CD4-positive, alpha-beta T cell treated with Interleukin-10 for 1 hour (primary cell): ENCODE results near the gene ATP9B.

Experiments
- DNase-seq: peaks from one replicate; pipeline ENCODE4 v3.0.0-alpha.2; 2020

The ATP9B gene

DNA sequence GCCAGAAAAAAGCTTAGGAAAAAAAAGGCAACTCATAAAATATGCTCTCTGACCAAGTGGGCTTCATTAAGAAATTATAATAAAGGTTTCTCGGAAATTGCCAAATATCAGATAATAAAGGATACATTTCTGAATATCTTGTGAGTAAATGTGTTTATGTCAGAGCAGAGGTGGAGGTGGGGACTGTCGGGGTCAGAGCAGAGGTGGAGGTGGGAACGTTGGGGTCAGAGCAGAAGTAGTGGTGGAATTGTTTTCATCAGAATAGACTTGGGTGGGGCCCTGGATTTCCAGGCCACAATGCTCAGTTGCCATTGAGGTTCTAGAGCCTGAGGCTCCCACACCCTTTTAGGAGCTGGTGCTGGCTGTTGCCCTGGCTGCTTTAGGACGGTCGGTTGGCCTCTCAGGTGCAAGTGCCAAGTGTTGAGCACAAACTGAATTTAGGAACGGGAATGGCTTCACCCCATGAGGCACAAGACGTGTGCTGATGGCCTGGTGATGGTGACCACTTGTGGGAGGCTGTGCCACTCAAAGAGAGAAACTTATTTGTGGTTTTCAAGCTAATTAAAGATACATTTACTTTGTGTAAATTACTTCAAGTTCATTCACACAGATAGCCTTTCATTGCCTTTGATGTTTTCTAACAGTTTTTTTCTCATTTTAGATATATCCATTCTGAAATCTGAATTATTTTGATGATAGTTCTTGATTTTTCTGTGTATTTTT is 131.5 kb downstream of the ATP9B start:
- no peak for DNase-seq

DNA sequence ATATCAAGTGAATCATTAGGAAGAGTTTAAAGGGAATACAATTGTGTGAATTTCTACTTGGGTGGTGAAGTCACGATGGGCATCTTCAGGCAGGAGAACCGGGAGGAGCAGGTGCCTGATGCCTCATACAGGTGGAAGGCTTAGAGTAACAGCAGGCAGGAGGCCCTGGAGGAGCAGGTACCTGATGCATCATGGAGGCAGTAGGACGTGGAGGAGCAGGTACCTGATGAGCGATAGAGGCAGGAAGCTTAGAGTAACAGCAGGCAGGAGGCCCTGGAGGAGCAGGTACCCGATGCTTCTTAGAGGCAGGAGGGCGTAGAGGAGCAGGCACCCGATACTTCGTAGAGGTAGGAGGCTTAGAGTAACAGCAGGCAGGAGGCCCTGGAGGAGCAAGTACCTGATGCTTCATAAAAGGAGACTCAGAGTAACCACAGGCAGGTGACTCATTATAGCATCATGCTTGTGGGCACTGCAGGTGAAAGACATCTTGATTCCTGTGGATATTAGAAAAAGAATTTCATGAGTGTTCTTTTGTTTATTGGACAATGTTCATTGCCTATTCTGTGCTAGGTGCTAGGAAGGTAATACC is 133.9 kb downstream of the ATP9B start:
- DNase-seq, result no peak

DNA sequence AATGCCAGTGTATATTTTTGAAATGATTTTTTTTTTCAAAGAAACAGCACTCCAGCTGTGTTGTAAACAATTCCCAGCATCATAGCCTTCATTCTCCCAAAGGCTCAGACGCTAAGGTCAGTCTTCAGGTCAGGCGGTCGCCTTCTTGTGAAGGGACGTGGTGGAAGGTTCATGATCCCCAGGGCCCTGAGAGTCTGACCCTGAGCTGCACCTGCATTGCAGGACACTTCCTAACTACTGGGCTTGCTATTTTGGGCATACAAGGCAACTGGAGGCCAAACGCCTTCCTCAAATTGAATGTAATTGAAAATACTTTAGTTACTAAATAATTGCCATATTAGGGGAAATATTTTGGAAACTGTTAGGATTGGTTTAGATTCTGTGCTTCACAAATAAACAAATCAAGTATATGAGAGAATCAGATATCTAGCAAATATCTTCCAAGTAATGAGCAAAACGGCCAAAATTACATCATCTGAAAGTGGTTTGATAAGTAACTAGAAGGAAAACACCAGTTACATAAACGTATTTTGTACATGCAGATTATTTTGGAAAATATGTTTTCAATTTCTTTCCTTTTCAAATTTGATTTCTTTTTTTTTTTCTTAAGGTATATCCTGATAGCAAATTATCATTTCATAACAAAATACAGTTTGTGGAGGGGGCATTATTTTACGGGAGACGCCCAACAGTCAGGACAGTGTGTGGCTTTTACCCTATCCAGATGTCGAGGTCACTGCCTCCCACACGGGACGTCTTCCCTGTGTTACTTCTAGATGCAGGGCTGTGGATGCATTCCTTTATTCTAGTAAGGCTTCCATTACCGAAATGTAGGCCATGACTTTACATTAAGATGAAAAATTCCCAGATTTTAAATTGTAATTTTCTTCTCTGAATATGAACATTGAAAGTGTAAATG is 136.0 kb downstream of the ATP9B start:
- no peak for DNase-seq

DNA sequence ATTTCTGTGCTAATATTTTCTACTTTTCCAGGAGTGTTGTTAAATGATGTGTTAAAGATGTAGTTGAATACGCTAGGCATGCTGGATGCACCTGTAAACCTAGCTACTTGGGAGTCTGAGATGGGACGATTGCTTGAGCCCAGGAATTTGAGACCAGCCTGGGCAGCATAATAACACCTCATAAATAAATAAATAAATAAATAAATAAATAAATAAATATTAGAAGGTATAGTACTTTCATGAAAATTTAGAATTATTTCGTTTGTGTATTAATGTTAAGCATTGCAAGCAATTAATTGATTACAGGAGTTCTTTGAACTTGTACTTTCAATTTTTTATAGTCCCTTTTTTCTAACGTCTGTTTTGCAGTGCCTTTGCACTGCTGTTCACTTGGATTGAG is 137.2 kb downstream of the ATP9B start:
- no peak for DNase-seq

GRCh38 chr18:79208906-79209305 is 139.7 kb downstream of the ATP9B start:
- no peak for DNase-seq

DNA sequence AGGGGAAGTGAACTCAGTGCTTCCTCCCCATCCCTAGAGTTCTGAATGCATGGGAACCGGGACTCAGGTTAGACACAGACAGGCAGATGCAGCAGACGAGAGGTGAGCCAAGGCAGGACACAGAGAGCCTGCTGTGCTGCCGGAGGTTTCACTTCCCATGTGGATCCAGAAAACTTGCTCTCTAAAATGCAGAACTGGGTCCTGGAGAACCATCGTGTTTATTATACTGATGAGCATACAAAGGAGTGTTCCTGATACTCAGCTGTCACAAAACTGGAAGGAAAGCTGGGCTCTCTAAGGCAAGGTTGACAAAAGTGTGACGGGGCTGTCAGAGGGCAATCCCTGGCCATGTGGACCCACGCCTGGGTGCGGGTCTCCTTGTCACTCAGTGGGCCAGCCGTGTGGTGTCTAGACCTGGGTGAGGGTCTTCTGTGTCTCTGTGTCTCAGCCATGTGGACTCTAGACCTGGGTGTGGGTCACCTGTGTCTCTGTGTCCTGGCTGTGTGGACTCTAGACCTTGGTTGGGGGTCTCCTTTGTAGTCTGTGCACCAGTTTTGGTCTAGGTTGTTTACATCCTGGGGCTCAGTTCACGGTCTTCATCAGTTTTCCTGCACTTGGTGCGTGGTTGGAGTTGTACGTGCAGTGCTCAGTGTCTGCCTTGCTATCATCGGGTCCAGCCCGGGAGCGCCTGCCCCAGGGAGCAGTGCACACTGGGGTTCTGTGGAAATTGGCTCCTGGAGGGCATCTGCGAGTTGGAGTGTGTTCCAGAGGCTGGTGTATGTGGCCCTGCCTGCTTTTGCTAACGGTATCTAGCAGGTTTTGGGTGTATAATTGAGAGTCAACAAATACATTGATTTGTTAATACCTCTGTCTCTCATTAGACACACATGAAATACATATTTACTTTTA is 141.1 kb downstream of the ATP9B start:
- DNase-seq, result no peak

GRCh38 chr18:79211844-79212243 is 142.7 kb downstream of the ATP9B start:
- DNase-seq, result no peak

- no peak for DNase-seq
Observed at GRCh38 chr18:79214056-79214455, 144.9 kb downstream of the ATP9B start.

DNA sequence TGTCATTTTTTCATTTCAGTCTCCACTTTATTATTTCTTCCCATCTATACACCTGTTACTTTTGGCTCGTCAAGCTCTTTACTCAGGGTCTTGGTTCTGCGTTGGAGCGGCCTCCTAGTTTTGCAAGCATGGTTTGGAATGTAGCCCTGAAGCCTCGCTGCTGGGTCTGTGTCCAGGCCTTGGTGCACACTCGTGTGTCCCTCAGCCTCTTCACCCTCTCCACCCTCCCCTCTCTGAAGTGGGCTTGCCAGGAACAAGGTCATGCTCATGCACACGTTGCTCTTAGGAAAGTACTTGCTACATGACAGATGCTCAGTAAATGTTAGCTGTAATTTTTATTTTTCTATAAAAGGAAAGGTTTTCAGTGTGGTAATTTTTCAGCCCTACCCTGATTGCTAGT is 147.0 kb downstream of the ATP9B start:
- no peak for DNase-seq

DNA sequence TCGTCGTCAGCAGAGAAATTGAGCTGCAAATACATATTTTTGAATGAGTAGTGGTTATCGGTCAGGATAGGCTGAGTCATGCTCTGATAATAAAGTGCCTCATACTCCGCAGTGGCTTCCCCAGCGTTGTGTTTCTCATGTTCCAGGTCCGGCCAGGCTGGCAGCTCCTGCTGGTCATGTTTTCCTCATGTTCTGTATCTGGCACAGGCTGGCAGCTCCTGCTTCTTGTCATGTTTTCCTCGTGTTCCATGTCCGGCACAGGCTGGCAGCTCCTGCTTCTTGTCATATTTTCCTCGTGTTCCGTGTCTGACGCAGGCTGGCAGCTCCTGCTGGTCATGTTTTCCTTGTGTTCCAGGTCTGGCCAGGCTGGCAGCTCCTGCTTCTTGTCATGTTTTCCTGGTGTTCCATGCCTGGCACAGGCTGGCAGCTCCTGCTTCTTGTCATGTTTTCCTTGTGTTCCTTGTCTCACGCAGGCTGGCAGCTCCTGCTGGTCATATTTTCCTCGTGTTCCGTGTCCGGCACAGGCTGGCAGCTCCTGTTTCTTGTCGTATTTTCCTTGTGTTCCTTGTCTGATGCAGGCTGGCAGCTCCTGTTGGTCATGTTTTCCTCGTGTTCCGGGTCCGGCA is 148.9 kb downstream of the ATP9B start:
- DNase-seq, result no peak

DNA sequence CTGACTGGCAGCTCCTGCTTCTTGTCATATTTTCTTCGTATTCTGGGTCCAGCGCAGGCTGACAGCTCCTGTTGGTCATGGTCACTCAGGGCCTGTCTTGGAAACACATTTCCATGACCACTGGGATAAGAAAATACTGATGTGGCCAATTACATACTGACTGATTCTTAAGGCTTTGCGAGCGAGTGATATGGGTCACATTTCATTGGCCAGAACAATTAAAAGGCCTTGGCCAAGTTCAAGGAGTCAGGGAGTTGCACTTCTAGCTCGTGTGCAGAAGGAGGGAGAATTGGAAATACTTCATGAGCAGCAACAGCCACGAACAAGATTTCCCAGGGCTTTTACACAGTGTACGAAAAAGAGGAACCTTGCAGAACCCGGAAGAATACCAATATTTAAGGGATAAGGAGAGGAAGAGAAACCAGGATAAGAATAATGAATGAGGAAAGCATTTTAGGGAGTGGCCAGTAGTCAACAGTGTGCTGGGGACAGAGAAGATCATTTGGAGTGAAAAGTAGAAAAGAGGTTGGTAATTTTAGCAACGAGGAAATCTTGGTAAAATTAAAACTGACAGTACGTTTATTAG is 149.5 kb downstream of the ATP9B start:
- no peak for DNase-seq

DNA sequence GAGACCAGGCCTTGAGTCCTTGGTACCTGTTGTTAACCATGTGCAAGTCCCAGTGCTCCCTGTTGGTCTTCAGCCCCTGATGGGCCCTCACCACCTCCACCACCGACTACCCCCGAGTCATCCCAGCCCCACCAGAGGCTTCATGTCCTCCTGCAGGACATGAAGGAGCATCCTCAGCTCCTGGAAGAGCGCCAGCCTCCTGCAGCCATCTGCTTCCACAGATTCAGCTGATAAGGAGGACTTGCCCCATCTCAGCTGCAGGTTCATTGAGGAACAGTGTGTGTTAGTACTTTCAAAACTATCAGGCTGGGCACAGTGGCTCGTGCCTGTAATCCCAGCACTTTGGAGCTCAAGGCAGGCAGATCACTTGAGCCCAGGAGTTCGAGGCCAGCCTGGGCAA is 151.9 kb downstream of the ATP9B start:
- DNase-seq, result no peak

DNA sequence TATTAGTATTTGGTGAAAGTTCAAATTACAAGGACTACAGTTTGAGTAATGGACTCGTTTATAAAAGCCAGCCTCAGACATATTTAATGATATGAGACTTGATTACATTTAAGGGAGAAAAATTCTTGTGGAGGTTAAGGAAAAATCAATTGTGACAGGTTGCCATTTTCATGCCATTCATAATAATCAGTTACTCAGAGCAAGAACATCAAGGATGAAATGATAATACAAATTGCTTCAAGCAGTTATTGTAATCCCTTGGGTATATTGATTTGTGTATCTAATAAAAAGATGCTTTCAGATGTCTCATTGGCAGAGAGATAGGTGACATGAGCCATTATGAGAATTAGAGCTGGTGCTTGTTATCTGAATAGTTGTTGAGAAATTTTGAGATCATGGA is 153.6 kb downstream of the ATP9B start:
- DNase-seq, result no peak

DNA sequence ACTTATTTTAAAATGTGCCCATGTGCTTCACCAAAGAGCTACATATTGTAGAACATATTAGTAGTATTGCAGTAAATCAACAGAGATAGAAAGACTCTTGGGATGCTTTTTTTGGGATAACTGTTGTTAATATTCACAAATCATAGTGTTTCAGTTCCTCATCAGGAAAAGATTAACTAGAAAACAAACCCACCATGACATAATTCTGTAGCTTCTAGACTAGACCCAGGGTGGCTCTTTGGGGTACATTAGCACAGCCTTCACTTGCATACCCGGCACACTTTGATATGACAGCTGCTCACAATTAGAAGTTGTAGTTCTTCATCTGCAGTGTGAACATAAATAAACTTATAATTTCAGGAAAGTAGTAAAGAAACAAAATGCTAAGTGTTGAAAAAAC is 154.2 kb downstream of the ATP9B start:
- no peak for DNase-seq

DNA sequence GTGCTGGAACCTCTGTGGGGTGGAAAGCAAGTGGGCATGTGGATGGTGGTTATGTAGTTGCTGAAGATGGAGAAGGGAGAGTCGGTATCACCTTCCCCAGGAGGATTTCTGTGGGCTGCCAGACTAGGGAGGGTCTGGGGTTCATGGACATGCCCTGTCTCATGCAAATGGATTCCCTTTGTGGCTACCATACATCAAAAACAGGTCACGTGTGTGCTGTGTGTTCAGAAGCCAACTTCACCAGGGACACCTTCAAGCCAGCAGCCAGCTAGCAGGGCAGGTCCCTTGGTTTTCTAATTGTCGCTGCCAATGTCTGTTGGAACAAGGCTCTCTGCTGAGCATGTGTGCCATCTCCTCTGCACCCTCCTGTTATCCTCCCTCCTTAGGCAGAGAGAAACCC is 155.2 kb downstream of the ATP9B start:
- no peak for DNase-seq

GRCh38 chr18:79227621-79228020 is 158.4 kb downstream of the ATP9B start:
- no peak for DNase-seq

GRCh38 chr18:79229431-79229830 is 160.2 kb downstream of the ATP9B start:
- DNase-seq, result no peak

- no peak for DNase-seq
Observed at GRCh38 chr18:79234438-79234837, 165.2 kb downstream of the ATP9B start.

- DNase-seq, result no peak
Observed at GRCh38 chr18:79239631-79240030, 170.4 kb downstream of the ATP9B start.

DNA sequence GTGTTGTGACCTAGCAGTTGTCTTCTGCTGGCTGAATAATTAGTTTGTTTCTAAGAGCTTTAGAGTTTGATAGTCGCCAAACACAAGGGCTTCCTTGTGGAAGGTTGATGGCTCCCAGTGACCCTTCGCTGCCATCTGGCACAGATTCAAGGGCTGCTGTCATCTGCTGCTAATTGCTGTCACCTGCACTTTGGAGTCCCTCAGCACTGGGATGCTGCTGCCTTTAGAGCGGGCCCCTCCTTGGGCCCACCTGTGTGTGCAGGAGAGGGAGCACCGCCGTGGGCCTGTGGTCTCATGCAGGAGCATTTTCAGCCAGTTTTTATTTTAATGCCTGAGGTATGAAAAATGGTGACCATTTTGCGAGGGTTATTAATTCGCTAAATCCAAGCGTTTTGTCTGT is 172.6 kb downstream of the ATP9B start:
- no peak for DNase-seq

- DNase-seq, result no peak
Observed at GRCh38 chr18:79242246-79242645, 173.1 kb downstream of the ATP9B start.

DNA sequence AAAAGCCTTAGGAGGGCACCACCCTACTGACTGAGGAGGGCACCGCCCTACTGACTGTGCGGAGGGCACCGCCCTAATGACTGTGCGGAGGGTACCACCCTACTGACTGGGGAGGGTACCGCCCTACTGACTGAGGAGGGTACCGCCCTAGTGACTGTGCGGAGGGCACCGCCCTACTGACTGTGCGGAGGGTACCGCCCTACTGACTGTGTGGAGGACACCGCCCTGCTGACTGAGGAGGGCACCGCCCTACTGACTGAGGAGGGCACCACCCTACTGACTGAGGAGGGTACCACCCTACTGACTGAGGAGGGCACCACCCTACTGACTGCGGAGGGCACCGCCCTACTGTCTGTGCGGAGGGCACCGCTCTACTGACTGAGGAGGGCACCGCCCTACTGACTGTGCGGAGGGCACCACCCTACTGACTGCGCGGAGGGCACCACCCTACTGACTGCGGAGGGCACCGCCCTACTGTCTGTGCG is 176.4 kb downstream of the ATP9B start:
- peak; percentile 64 for DNase-seq
